COLO829 (cell line): ENCODE results near the gene SYNGR2.
"Not testable (repeated sequence)": the region's sequence is repeated elsewhere in the genome, so short reads cannot be mapped to it uniquely, and the experiment has no call there.

ENCODE experiments used
- DNase-seq: peaks from one replicate; pipeline ENCODE4 v3.0.0; 2012; ENCODE audit warnings: low spot score

SYNGR2 gene

DNA sequence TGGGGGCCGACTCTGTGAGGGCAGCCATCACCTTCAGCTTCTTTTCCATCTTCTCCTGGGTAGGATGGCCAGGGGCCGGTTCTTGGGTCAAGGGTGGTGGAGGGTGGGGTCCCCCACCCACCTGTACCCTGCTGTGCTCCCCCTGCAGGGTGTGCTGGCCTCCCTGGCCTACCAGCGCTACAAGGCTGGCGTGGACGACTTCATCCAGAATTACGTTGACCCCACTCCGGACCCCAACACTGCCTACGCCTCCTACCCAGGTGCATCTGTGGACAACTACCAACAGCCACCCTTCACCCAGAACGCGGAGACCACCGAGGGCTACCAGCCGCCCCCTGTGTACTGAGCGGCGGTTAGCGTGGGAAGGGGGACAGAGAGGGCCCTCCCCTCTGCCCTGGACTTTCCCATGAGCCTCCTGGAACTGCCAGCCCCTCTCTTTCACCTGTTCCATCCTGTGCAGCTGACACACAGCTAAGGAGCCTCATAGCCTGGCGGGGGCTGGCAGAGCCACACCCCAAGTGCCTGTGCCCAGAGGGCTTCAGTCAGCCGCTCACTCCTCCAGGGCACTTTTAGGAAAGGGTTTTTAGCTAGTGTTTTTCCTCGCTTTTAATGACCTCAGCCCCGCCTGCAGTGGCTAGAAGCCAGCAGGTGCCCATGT is 3.3 kb downstream of the SYNGR2 start:
- not testable (repeated sequence) for DNase-seq

DNA sequence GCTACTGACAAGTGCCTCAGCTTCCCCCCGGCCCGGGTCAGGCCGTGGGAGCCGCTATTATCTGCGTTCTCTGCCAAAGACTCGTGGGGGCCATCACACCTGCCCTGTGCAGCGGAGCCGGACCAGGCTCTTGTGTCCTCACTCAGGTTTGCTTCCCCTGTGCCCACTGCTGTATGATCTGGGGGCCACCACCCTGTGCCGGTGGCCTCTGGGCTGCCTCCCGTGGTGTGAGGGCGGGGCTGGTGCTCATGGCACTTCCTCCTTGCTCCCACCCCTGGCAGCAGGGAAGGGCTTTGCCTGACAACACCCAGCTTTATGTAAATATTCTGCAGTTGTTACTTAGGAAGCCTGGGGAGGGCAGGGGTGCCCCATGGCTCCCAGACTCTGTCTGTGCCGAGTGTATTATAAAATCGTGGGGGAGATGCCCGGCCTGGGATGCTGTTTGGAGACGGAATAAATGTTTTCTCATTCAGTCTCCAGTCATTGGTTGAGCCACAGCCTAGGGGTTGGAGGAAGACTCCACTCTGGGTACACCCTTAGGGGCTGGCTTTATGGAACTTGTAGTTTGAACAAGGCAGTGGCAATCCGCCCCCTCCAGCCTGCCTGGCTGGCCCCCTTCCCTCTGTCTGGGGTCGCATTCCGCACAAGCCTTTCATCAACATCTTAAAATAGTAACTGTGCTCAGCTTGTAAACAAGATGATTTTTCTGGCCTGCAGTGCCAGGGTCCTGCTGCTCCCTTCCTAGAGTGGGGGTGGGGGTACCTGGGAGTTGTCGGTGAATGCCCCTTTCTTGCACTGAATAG is 4.1 kb downstream of the SYNGR2 start:
- no peak for DNase-seq

DNA sequence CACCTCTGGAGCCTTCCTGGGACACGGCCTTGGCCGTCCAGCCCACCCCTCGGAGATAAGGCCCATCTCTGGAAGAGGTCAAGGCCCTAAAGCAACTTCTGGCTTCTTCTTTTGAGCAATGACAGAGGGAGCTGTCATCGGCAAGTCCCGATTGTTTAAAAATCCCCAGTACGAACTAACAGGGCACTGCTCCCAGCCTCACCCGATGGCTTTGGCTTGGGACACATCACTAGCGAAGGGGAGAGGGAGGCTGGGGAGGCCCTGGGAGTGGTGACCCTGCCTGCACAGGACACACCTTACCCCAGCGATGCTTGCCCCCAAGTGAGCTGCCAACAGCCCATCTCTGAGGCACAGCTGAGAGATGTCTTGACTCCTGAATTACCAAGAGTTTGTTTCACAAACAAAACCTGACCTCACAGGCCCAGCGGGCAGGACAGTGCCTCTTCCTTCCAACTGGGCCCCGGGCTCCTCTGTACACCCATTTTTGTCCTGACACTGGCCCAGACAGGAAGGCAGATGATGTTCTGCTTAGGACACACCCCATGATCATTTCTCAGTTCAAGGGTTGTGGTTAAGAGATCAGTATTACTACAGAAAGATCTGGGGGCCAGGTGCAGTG is 4.8 kb downstream of the SYNGR2 start:
- no peak for DNase-seq

DNA sequence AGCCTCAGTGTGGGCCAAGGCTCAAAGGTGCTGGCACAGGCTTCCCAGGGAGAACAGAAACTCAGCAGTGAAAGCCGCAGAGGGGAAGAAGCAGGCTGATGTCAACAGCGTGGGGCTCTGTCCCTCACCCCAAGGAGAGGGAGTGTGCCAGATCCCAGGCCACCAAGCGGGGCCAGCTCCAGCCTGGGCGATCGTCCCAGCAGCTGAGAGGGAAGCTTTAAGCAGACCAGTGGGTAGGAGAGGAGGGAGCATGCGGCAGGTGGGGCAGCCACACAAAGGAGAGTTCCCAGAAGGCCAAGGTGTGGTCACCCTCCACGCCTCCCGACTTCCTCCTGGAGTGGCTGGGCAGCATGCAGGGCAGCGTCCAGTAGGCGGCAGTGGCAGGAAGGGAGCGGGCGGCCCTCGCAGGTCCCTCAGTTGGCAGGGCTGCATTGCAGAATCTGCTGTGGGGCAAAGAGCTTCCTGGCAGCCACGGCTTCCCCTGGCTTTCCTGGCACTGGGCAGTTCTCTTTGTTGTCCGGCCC is 6.0 kb downstream of the SYNGR2 start:
- no peak for DNase-seq

DNA sequence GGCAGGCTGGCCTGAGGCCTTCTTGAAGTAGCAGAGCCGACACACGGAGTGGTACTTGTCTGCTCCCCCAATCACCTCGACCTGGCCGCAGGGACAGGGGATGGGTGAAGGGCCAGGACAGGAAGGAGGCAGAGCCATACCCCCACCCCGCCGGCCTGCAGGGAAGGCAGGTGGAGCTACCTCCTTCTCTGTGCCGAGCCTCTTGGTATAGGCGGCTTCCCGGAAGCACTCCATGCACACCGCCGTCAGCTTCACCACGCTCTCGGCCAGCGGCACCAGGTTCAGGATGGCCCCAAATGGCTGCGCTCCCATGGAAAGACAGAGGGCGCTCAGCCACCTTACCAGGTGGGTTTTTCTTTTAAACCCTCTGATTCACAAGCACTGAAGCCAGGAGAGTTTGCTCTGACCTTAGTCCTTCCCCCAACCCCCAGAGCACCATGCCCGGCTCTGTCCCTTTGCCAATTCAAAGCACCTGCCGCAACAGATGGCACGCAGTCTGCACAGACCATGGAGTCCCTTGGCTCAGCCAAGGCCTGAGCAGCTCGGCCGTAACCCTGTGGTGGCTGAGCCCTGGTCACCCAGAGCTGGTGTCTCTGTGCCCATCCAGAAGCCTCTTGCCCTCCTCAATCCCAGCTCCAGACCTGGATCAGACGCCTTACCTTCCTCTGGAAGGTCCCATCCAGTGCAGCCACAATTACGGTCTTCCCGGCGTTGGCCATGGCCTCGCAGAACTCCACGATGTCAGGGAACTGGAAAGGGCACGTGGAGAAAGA is 6.7 kb downstream of the SYNGR2 start:
- no peak for DNase-seq

DNA sequence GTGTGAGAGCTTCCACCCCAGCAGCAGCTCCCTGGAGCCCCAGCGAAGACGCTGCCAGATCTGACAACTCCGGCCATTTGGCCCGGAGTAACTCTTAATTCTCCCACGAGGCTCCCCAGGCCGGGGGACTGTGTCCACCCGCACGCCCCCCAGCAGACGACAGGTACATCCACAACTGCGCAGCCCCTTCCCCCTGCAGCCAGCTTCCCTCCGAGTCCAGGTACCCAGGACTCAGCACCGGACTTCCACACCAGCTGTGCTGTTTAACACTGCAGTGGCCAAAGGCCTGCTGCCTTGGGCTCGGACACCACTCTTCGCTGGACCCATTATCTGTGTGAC is 7.2 kb downstream of the SYNGR2 start:
- no peak for DNase-seq

DNA sequence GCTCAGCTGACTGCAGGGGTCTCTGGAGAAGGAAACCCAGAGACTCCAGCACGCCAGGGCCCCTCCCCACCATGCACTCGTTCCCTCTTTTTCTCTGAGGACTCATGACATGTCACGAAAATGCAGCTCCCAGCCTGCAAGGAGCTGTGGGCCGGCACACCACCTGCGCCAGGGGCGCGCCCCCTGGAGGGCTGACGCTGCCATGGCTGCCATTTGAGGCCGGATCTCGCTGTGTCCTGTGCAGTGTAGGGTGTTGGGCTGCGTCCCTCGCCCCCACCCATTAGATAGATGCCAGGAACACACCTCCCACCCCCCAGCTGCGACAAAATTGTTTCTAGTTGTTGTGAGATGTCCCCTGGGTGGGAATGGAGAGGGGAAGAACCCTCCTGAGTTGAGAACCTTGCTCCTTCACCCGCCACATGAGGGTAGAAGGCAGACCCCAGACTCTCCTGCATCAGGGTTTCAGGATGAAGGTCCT is 8.2 kb downstream of the SYNGR2 start:
- DNase-seq = peak; percentile 20

DNA sequence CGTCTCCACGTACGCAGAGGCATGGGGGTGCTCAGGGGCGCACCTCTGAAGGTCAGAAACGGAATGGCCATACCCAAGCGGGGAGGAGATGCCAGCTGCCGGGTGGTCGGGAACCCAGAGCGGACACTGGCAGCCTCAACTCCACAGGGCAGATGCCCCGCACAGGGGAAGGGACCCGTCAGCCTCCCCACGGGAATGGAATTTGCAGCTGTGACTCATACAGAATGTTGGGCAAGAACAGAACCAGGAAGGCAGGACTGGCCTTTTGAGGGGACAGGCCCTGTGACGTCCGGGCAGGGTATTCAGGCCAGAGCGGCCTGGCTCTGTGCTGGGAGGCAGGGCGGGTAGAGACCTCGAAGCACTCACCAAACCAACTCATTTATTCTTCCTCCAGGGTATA is 11.0 kb downstream of the SYNGR2 start:
- no peak for DNase-seq

DNA sequence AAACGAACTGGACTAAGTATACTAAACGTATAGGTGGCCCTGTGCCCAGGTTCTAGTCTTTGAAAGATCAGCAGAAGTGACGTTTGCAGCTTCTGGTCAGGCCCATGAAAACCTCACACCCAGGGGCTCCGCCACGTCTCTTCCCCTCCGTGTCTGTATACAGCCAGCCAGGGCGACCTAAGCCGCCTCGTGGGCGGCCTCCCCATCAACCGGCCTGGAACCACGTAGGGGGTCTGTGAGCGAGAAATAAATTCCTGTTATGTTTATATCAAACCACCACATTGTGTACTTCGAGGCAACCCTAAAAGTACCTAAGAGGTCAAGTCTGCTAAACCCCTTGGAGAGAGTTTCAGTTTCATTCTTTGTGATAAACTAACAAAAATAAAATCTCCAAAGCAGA is 11.7 kb downstream of the SYNGR2 start:
- no peak for DNase-seq

DNA sequence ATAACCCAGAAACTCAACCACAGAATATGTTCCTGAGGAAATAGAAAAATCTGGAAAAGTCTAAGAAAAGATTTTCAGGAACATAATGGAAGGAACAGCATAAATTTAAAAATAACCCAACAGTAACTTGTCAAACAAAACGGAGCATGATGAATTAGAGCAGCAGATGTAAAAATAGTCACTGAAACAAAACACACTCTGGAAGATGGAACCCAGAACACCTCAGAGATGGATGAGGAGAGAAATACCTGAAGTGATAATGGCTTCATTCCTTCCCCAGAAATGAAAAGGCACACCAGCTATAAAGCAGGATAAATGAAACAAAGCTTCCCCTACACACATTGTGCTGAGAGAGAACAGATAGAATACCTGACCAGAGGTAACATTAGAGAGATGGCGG is 12.1 kb downstream of the SYNGR2 start:
- no peak for DNase-seq

DNA sequence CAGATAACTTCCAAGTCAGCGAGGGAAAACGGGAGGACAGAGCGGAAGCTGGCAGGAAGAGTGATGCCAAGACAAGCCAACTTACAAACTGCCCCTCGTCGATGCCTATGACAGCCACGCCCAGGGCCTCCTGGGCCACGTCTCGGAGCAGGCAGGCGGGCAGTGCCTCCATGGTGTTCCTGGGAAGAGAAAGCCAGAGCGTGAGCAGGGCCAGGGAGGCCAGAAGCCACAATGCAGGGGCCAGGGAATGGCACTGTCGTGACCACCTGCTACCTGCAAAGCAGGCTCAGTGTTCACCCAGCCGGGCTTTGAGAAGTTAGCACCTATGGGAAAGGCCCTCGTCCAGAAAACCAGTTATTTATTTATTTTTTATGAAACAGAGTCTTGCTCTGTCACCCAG is 14.1 kb downstream of the SYNGR2 start:
- DNase-seq = no peak

DNA sequence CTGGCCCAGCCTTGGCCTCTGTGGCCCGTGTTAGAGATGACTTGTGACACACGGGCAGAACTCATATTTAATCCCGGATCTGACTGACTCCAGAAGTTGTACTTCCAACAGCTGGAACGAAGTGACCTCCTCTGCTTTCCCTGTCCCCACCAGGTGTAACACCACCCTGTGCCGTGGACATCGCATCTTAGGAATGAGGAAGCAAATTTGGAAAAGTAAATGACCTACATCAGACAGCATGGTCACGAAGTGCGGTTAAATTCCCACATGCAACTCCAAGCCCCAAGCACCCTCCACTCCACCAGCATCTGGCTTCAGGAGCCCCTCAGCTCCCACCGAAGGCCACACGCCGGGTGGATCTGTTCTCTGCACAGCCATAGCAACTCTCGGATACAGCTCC is 15.5 kb downstream of the SYNGR2 start:
- DNase-seq = no peak

DNA sequence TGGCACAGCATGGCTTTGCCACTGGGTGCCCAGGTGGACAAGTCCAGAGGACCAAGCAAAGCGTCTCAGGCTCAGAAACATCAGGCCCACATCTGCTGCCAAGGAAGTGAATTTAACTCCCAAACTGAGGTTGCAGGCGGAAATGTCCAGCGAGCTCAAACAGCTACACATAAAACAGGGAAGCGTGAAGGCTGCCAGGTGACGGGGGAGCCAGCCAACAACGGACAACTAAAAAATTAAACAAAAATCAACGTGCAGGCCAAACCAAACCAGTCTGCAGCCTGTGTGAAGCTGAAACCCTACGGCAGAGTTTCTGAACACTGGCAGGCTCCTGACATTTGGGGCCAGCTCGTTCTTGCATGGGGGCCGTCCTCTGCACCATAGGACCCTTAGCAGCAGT is 16.0 kb downstream of the SYNGR2 start:
- no peak for DNase-seq

DNA sequence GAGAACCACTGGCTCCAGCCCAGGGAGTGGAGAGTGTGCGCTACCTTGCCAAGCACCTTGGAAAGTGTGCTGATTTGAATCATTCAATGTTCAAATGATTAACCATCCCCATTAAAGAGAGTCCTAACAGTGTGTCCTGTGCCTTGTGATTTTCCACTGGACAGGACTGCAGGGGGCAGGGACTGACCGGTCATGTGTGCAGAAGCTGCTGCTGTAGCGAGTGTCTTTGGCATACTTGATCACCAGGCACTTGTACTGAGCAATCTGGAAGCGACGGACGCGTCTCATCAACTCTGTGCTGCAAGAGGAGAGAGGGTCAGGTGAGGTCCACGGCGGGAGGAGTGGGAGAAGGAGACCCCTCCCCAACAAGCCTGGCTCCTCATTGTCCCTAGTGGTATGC is 16.5 kb downstream of the SYNGR2 start:
- no peak for DNase-seq

DNA sequence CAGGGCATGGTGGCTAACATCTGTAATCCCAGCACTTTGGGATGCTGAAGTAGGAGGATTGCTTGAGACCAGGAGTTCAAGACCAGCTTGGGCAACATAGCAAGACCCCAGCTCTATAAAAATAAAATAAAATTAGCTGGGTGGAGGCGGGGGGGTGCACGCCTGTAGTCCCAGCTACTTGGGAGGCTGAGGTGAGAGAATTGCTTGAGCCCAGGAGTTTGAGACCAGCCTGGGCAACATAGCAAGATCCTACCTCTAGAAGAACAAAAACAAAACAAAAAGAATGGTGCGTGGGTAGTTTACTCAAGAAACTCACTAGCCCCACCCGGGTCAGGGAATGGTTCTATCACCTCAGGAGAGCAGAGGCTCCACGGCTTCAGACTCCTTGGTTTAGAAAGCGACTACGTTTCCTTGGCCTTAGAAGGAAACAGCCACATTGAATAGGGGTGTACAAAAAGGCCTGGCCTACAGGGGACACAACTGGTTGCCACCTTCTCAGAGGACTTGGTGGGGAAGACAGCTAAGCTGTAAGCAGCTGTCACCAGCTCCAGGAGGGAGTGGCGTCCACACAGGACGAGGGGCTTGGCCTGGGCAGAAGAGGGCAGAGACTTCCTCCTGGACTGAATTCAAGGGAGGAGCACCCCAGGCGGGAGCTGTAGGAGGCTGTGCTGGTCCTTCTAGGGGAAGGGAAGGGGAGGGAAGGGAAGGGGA is 17.8 kb downstream of the SYNGR2 start:
- DNase-seq = peak; percentile 28

DNA sequence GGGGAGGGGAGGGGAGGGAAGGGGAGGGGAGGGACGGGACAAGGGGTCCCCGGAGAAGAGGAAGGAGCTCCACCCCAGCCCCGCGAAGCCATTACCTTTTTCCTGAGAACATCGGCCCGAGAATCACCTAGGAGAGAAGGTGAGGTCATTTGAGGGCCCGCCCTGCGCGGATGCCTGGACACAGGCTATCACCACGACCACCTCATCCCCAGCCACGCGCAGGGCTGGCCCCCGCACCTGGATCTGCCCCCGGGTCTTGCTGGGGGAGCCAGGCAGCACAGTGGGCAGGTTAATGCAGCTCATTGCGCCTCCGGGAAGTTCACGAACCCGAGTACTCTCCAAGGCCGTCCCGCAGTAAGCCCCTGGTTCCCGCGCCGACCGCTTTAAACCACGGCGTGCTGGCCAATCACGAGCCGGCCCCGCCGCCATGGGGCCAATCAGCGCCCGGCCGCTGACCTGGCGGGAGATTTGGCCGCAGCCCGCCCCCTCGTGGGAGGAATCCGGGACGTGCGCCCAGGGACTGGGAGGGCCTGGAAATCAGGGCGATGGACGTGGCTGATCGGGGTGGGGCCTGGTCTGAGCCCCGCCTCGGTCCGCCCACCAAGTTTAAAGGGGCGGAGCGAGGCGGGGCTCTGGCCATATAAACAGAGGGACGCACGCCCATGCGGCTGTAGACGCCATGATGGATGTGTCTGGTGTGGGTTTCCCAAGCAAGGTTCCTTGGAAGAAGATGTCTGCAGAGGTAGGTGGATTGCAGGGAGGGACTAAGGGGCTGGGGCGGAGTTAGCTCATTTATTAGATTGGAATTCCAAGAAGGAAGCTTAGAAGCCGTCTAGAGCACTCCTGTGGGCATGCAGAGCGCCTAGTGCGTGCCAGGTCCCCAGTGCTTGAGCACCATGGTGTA is 18.6 kb downstream of the SYNGR2 start, which contains the start of the genes AFMID and TK1:
Gene AFMID (plus strand): TSS at position 671 of the 904 bp plus-strand sequence. CDS start 9 bp downstream, at position 680.
Gene TK1 (minus strand): TSS at position 361 of the 904 bp plus-strand sequence. CDS start 58 bp downstream, at position 303.
- peak; percentile 98 for DNase-seq

DNA sequence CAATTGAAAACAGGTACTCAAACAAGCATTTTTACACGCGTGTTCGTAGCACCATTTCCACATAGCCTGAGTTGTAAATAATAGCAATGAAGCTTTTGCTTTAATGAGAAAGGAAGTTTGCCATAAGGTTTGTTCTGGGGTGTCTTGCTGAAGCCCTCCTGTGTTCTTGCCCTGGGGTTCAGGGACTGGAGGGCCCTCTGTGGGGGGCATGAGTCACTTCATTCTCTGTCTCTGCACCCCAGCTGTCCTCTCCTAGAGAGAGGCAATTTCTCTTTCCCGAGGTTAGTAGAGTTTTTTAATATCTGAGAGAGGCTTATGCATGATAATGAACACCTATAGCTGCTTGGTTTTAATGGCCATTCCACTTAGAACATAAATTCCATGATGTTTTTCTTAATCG is 28.3 kb downstream of the SYNGR2 start:
- no peak for DNase-seq

DNA sequence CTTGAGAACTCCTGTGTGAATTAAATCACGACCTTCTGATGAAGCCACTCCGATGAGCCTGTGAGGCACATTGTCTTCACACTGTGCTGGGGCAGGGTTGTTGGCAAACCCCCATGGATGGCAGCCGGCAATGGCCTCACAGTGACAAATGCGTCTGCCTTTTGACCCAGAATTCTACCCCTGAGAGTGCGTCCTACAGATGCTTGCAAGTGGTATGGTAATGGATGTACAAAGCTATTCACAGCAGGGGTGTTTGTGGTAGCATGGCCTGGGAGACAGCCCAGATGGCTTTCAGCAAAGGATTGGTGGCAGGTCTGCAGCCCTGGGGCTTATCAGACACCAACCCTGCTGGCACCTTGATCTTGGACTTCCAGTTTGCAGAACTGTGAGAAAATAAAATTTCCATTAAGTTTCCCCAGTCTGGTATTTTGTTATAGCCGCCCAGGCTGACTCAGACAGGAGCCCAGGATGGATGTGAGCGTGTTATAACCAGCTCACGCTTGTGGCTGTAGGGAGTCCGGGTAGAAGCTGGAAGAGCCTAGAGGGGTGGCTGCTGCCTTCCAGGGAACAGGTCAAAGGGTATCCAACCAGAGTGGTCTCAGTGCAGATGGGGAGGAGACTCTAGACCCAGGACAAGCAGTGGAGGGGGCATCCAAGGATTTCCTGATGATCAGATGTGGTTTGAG is 28.9 kb downstream of the SYNGR2 start:
- no peak for DNase-seq

DNA sequence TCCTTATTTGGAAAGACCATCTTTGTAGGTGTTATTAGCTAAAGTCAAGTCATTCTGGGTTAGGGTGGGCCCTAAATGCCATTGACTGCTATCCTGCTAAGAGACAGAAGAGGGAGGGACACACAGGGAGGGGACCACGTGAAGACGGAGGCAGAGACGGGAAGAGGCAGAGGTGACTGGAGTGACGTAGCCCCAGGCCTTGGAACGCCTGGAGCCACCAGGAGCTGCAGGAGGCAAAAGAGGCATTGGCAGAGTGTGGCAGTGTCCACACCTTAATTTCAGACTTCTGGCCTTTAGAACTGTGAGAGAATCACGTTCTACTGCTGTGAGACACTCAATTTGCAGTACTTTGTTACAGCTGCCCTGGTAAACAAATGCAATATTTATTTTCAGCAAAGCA is 32.1 kb downstream of the SYNGR2 start:
- no peak for DNase-seq

DNA sequence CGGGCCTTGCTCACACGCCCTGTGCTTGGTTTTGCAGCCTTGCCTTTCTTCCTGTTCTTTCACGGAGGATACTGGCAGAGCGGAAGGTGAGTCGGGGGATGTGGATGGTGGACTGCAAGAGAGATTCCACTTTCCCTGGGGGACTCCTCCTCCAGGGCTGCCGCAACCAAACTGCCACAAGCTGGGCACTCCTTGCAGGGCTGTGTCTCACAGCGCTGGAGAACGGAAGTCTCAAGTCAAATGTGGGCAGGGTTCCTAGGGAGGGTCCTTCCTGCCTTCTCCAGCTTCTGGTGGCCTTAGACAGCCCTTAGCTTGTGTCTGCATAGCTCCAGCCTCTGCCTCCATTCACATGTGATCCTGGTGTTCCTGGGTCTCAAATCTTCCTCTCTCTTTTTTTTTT is 34.3 kb downstream of the SYNGR2 start:
- no peak for DNase-seq
